ENCODE measurements around the gene APOBEC3B.
"Not testable (repeated sequence)": the region's sequence is repeated elsewhere in the genome, so short reads cannot be mapped to it uniquely, and the experiment has no call there.

The APOBEC3B gene

GRCh38 chr22:38997518-38997917, 15.4 kb downstream of the APOBEC3B start:
- no peak for DNase-seq

- DNase-seq: no peak
Observed at GRCh38 chr22:39003165-39003638, 21.1 kb downstream of the APOBEC3B start.

GRCh38 chr22:39007177-39007576, 25.0 kb downstream of the APOBEC3B start:
- no peak for DNase-seq

- DNase-seq: not testable (repeated sequence)
Observed at GRCh38 chr22:39008271-39008850, 26.2 kb downstream of the APOBEC3B start.

GRCh38 chr22:39010946-39011345, 28.8 kb downstream of the APOBEC3B start:
- no peak for DNase-seq

- no peak for DNase-seq
Observed at GRCh38 chr22:39012533-39013511, 30.7 kb downstream of the APOBEC3B start.

- not testable (repeated sequence) for DNase-seq
Observed at GRCh38 chr22:39013561-39013941, 31.4 kb downstream of the APOBEC3B start.

- DNase-seq: no peak
Observed at GRCh38 chr22:39013942-39014722, 32.0 kb downstream of the APOBEC3B start, which contains the start of gene APOBEC3C. TSS of gene APOBEC3C (plus strand) at chr22:39014257. CDS start at chr22:39014363, 106 bp downstream.

GRCh38 chr22:39014723-39015121, 32.6 kb downstream of the APOBEC3B start:
- not testable (repeated sequence) for DNase-seq

- no peak for DNase-seq
Observed at GRCh38 chr22:39016592-39016991, 34.4 kb downstream of the APOBEC3B start.

GRCh38 chr22:39017596-39018365, 35.6 kb downstream of the APOBEC3B start:
- no peak for DNase-seq

- not testable (repeated sequence) for DNase-seq
Observed at GRCh38 chr22:39020021-39020651, 38.0 kb downstream of the APOBEC3B start.

GRCh38 chr22:39021552-39022250, 39.6 kb downstream of the APOBEC3B start:
- no peak for DNase-seq

GRCh38 chr22:39024519-39025308, 42.6 kb downstream of the APOBEC3B start:
- DNase-seq: no peak

- no peak for DNase-seq
Observed at GRCh38 chr22:39026509-39027150, 44.5 kb downstream of the APOBEC3B start.

GRCh38 chr22:39027717-39028116, 45.6 kb downstream of the APOBEC3B start:
- DNase-seq: no peak

- DNase-seq: no peak
Observed at GRCh38 chr22:39028281-39028680, 46.1 kb downstream of the APOBEC3B start.

- no peak for DNase-seq
Observed at GRCh38 chr22:39029227-39029626, 47.1 kb downstream of the APOBEC3B start.

- no peak for DNase-seq
Observed at GRCh38 chr22:39030705-39031104, 48.6 kb downstream of the APOBEC3B start.

All from activated gamma-delta T cell (primary cell).